HG03280 (cell line): ENCODE measurements around the gene CDH4.

ENCODE experiments used
- ATAC-seq: cut with Tn5 transposase; IDR thresholded peaks from one replicate; pipeline ENCODE4 v1.9.1; 2021; ENCODE audit warnings: mild to moderate bottlenecking, moderate library complexity; ENCODE audit not compliant: unreplicated experiment

Gene CDH4

GRCh38 chr20:61513124-61514017 is 261.3 kb downstream of the CDH4 start:
- no peak for ATAC-seq

- ATAC-seq = no peak
Measured at GRCh38 chr20:61514018-61514365, 261.9 kb downstream of the CDH4 start.

GRCh38 chr20:61514396-61514795 is 262.3 kb downstream of the CDH4 start:
- ATAC-seq = no peak

GRCh38 chr20:61514805-61515505 is 262.9 kb downstream of the CDH4 start:
- no peak for ATAC-seq

GRCh38 chr20:61515922-61516321 is 263.9 kb downstream of the CDH4 start:
- ATAC-seq = no peak

GRCh38 chr20:61516346-61517208 is 264.5 kb downstream of the CDH4 start:
- no peak for ATAC-seq

- no peak for ATAC-seq
Measured at GRCh38 chr20:61517419-61517818, 265.4 kb downstream of the CDH4 start.

GRCh38 chr20:61518424-61518951 is 266.4 kb downstream of the CDH4 start:
- ATAC-seq = no peak

GRCh38 chr20:61519488-61519887 is 267.4 kb downstream of the CDH4 start:
- no peak for ATAC-seq

- no peak for ATAC-seq
Measured at GRCh38 chr20:61520076-61520892, 268.2 kb downstream of the CDH4 start.

GRCh38 chr20:61520893-61521460 is 268.9 kb downstream of the CDH4 start:
- ATAC-seq = no peak

- no peak for ATAC-seq
Measured at GRCh38 chr20:61521687-61522420, 269.8 kb downstream of the CDH4 start.

GRCh38 chr20:61522498-61523090 is 270.5 kb downstream of the CDH4 start:
- no peak for ATAC-seq

- ATAC-seq = no peak
Measured at GRCh38 chr20:61523145-61523544, 271.1 kb downstream of the CDH4 start.

- no peak for ATAC-seq
Measured at GRCh38 chr20:61524951-61525666, 273.0 kb downstream of the CDH4 start.

- no peak for ATAC-seq
Measured at GRCh38 chr20:61525781-61526431, 273.8 kb downstream of the CDH4 start.

- no peak for ATAC-seq
Measured at GRCh38 chr20:61526907-61527306, 274.8 kb downstream of the CDH4 start.

- no peak for ATAC-seq
Measured at GRCh38 chr20:61527626-61528025, 275.6 kb downstream of the CDH4 start.
